ENCODE results near the gene SLC16A11. TPM values are rescaled to one million over a fixed set of nuclear protein-coding genes. Genes with fewer than 3 reads are reported as not detected.
"Not testable (repeated sequence)": the region's sequence is repeated elsewhere in the genome, so short reads cannot be mapped to it uniquely, and the experiment has no call there.

The SLC16A11 gene
- total RNA-seq = 0.12 and 0.44 TPM in 2 replicates

GRCh38 chr17:7043497-7044198, at the start of gene SLC16A11:
SLC16A11 (minus strand) TSS chr17:7044092; CDS start chr17:7043513, 579 bp downstream.
- no peak for DNase-seq (ENCODE audit: extremely low read depth, low read depth, low spot score)

GRCh38 chr17:7091311-7092005, 47.6 kb upstream of the SLC16A11 start:
- DNase-seq (ENCODE audit: extremely low read depth, low read depth, low spot score) = not testable (repeated sequence)

GRCh38 chr17:7089570-7089969, 45.7 kb upstream of the SLC16A11 start:
- DNase-seq (ENCODE audit: extremely low read depth, low read depth, low spot score) = not testable (repeated sequence)

- not testable (repeated sequence) for DNase-seq (ENCODE audit: extremely low read depth, low read depth, low spot score)
Measured at GRCh38 chr17:7088442-7088841, 44.5 kb upstream of the SLC16A11 start.

GRCh38 chr17:7084088-7084487, 40.2 kb upstream of the SLC16A11 start:
- no peak for DNase-seq (ENCODE audit: extremely low read depth, low read depth, low spot score)

GRCh38 chr17:7083592-7083991, 39.7 kb upstream of the SLC16A11 start:
- no peak for DNase-seq (ENCODE audit: extremely low read depth, low read depth, low spot score)

- DNase-seq (ENCODE audit: extremely low read depth, low read depth, low spot score) = no peak
Measured at GRCh38 chr17:7081341-7082062, 37.6 kb upstream of the SLC16A11 start.

GRCh38 chr17:7080456-7081041, 36.7 kb upstream of the SLC16A11 start:
- DNase-seq (ENCODE audit: extremely low read depth, low read depth, low spot score) = no peak

GRCh38 chr17:7079581-7080455, 35.9 kb upstream of the SLC16A11 start, which contains the start of gene CLEC10A:
CLEC10A (minus strand) TSS chr17:7080251; CDS start chr17:7078812, 1,439 bp downstream.
- DNase-seq (ENCODE audit: extremely low read depth, low read depth, low spot score) = no peak

- no peak for DNase-seq (ENCODE audit: extremely low read depth, low read depth, low spot score)
Measured at GRCh38 chr17:7078711-7079110, 34.8 kb upstream of the SLC16A11 start.

- no peak for DNase-seq (ENCODE audit: extremely low read depth, low read depth, low spot score)
Measured at GRCh38 chr17:7077911-7078546, 34.1 kb upstream of the SLC16A11 start.

GRCh38 chr17:7074931-7075330, 31.0 kb upstream of the SLC16A11 start:
- no peak for DNase-seq (ENCODE audit: extremely low read depth, low read depth, low spot score)

GRCh38 chr17:7072406-7072805, 28.5 kb upstream of the SLC16A11 start:
- DNase-seq (ENCODE audit: extremely low read depth, low read depth, low spot score) = no peak

GRCh38 chr17:7070712-7071111, 26.8 kb upstream of the SLC16A11 start:
- DNase-seq (ENCODE audit: extremely low read depth, low read depth, low spot score) = no peak

GRCh38 chr17:7068268-7068667, 24.4 kb upstream of the SLC16A11 start:
- DNase-seq (ENCODE audit: extremely low read depth, low read depth, low spot score) = no peak

GRCh38 chr17:7067198-7067597, 23.3 kb upstream of the SLC16A11 start:
- no peak for DNase-seq (ENCODE audit: extremely low read depth, low read depth, low spot score)

- DNase-seq (ENCODE audit: extremely low read depth, low read depth, low spot score) = no peak
Measured at GRCh38 chr17:7064261-7064660, 20.4 kb upstream of the SLC16A11 start.

- DNase-seq (ENCODE audit: extremely low read depth, low read depth, low spot score) = no peak
Measured at GRCh38 chr17:7063518-7064094, 19.7 kb upstream of the SLC16A11 start.

GRCh38 chr17:7060165-7060891, 16.4 kb upstream of the SLC16A11 start:
- DNase-seq (ENCODE audit: extremely low read depth, low read depth, low spot score) = peak; percentile 98
